ENCODE results near the gene HNF1A. TPM values are rescaled to one million over a fixed set of nuclear protein-coding genes. Genes with fewer than 3 reads are reported as not detected.
A peak's percentile ranks its signal among the peaks of the same experiment; 100 is the strongest.

HNF1A gene
- total and polyA plus RNA-seq, 2 of the 13 experiments (the other 11 are each of a cell fraction or from before 2014, with no cell fraction given): 13.4 to 34.7 TPM

- ChIA-PET POLR2A (interaction anchor here (2.9 to 4.8 kb wide), 3 partner anchors 10 to 15 kb away, joined by 13 to 35 read pairs (median 15); partner anchors contain the start of gene HNF1A), CTCF (ENCODE audit: low intra/inter-chr PET ratio, low total read pairs) (no interaction called here)
- Histone ChIP-seq H4K20me1 (ENCODE audit: insufficient read depth, low read length) (no peaks in the 10 kb centered on the region), H3K27ac (ENCODE audit: extremely low read length, insufficient read depth, low read length) (no peak overlapping the region), H3K9ac (ENCODE audit: insufficient read depth, low read depth, low read length) (no peak overlapping the region), H2AFZ (ENCODE audit: low read length) (no peak overlapping the region), H3K79me2 (ENCODE audit: insufficient read depth, low read length) (no peaks in the 10 kb centered on the region), H3K4me2 (ENCODE audit: low read depth, low read length) (no peak overlapping the region), H3K9me3 (ENCODE audit: low read length) (no peaks in the 10 kb centered on the region), H3K27me3 (ENCODE audit: control insufficient read depth in 1 of 2, insufficient read depth in 2 of 2, low read length in 2 of 2) (no peaks in the 10 kb centered on the region), H3K36me3 (replicated peaks in 1 of 2; ENCODE audit: control insufficient read depth in 1 of 2, insufficient read depth in 2 of 2, low read length in 2 of 2) (peaks cover 60 to 90% of the 10 kb centered on the region in 2 experiments), H3K4me3 (replicated peaks in 1 of 3; ENCODE audit: insufficient read depth in 1 of 3, low read depth in 2 of 3, low read length in 3 of 3) (no peak overlapping the region), H3K4me1 (ENCODE audit: insufficient read depth, low read length) (no peaks in the 10 kb centered on the region)
- TF ChIP-seq ATRX (CRISPR knock-in tag; IDR thresholded peaks at IDR 0.05; ENCODE audit: borderline replicate concordance) (no peak), TGIF2 (CRISPR knock-in tag; IDR thresholded peaks at IDR 0.05) (no peak), ZKSCAN5 (CRISPR knock-in tag; IDR thresholded peaks at IDR 0.05) (peak; percentile 72), ZNF607 (CRISPR knock-in tag; IDR thresholded peaks at IDR 0.05; ENCODE audit: borderline replicate concordance) (no peak), NFYC (CRISPR knock-in tag; IDR thresholded peaks at IDR 0.05) (no peak), PRDM15 (CRISPR knock-in tag; IDR thresholded peaks at IDR 0.05) (peak; percentile 94)
- intact Hi-C loops (cut with micrococcal nuclease; ENCODE audit: unreplicated experiment) (no loop called here), in situ Hi-C loops (cut with HindIII; ENCODE audit: extremely low pct_ligation_motif_present, low pct_unique_long_range_greater_than_20kb) (no loop called here)
- no TSS peak for BruUV-seq (replicated peaks)
- FAIRE-seq (no peak), DNase-seq (ENCODE audit: low spot score) (no peak), ATAC-seq (no peak)
- WGBS (ENCODE audit: low lambda C conversion rate): 100% methylated on average over 2 of the region's 2 CpGs
These were observed 16.4 kb downstream of the HNF1A start for GRCh38 chr12:120994589-120995337.

All from HepG2 (cell line).